Measurements from ENCODE around the gene BRAF.
A peak's percentile ranks its signal among the peaks of the same experiment; 100 is the strongest.
"Not testable (repeated sequence)": the region's sequence is repeated elsewhere in the genome, so short reads cannot be mapped to it uniquely, and the experiment has no call there.

BRAF gene

DNA sequence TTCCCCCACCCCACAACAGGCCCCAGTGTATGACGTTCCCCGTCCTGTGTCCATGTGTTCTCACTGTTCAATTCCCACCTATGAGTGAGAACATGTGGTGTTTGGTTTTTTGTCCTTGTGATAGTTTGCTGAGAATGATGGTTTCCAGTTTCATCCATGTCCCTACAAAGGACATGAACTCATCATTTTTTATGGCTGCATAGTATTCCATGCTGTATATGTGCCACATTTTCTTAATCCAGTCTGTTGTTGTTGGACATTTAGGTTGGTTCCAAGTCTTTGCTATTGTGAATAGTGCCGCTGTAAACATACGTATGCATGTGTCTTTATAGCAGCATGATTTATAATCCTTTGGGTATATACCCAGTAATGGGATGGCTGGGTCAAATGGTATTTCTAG lies 216.0 kb downstream of the BRAF start:
- not testable (repeated sequence) for DNase-seq, H3K27me3 Mint-ChIP-seq, H3K27ac Mint-ChIP-seq, ATAC-seq, H3K4me3 Mint-ChIP-seq, H3K4me1 Mint-ChIP-seq, H3K9me3 Mint-ChIP-seq
- peaks cover 38% of the 10 kb centered on the region for H3K36me3 Mint-ChIP-seq (ENCODE audit: low read depth)

DNA sequence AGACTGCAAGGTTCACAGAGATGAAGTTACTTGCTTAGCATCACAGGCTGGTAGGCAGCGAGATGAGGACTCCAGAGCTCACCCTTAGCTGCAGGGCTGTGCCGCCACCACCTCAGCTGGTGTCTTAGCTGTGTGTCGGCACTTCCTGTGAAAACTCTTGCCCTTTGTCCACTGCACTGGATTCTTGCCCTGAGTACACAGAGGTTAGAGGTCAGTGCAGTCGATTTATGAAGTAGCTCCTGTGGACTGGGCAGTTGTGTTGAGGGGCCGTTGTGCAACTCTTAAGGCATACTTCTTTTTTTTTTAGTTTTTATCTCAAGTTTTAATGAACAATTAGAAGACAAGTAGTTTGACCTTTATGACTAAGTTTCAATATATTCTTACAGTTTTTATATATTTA lies 217.6 kb downstream of the BRAF start:
- Mint-ChIP-seq H3K4me1 (no peaks in the 10 kb centered on the region), H3K9me3 (no peaks in the 10 kb centered on the region)
- ATAC-seq, result no peak

DNA sequence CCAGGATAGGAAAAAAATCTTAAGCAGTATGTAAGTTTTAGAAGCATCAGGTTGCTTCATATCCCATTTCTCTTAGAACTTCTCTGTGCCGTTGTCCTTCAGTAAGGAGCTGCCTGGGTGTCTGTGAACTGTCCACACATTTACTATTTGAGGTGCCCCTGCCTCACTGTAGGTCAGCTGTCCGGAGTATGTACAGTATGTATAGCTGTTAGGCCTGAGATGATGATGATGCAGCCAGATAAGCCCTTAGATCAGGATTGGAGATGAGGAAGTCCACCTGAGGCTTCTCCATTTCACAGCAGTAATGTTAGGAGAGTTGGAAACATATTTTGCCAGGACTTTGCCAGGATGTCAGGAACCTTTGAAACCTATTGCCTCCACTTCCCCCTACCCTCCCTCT lies 220.5 kb downstream of the BRAF start:
- ATAC-seq, result no peak
- DNase-seq, result no peak
- peaks cover 32% of the 10 kb centered on the region for H3K36me3 Mint-ChIP-seq (ENCODE audit: low read depth)
- no peak overlapping the region for H3K27ac Mint-ChIP-seq
- H3K4me3 Mint-ChIP-seq, result no peak overlapping the region
- peaks cover 8% of the 10 kb centered on the region for H3K4me1 Mint-ChIP-seq
- no peaks in the 10 kb centered on the region for H3K27me3 Mint-ChIP-seq
- no peaks in the 10 kb centered on the region for H3K9me3 Mint-ChIP-seq

More for the DNA sequence above, 217.6 kb downstream of the BRAF start:
- H3K27ac Mint-ChIP-seq, result no peak overlapping the region
- no peak for DNase-seq
- no peaks in the 10 kb centered on the region for H3K27me3 Mint-ChIP-seq
- peaks cover 35% of the 10 kb centered on the region for H3K36me3 Mint-ChIP-seq (ENCODE audit: low read depth)
- H3K4me3 Mint-ChIP-seq, result no peak overlapping the region

DNA sequence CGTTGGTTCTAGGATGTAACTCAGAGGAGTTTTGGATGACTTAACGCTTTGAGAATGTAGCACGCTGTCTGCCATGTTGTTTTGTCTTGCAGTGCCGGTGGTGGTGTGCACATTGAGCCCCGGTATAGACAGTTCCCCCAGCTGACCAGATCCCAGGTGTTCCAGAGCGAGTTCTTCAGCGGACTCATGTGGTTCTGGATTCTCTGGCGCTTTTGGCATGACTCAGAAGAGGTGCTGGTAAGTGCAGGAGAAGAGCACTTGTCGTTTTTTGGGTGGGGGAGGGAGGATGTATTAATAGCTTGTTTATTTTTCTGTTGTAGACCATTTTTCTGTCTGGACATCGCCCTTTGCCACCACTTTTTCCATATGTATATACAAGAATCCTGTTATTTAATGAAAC lies 222.0 kb downstream of the BRAF start:
- no peaks in the 10 kb centered on the region for H3K9me3 Mint-ChIP-seq
- ATAC-seq (no peak), DNase-seq (no peak)
- no peak overlapping the region for H3K27ac Mint-ChIP-seq
- H3K4me1 Mint-ChIP-seq, result peaks cover 19% of the 10 kb centered on the region
- peaks cover 33% of the 10 kb centered on the region for H3K36me3 Mint-ChIP-seq (ENCODE audit: low read depth)
- H3K4me3 Mint-ChIP-seq, result no peak overlapping the region
- no peaks in the 10 kb centered on the region for H3K27me3 Mint-ChIP-seq

DNA sequence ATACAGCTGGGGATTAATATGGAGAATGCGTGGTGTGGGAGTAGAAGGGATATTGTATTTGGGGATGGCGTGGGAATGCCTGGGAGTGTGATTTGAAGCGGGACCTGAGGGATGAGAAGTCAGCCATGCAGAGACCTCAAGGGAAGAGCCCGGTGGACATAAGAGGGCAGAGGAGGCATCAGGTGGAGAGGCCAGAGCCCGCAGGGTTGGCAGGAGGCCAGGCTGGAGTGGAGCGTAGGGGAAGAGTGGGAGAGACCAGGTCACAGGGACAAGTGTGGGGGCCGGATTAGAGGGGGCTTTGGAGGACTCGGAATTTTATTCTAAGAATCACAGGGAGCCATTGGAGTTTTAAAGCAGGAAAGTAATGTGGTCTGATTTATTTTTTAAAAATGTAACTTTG lies 226.3 kb downstream of the BRAF start:
- Mint-ChIP-seq H3K4me1 (peaks cover 36% of the 10 kb centered on the region), H3K4me3 (peak overlapping the region; percentile 99), H3K27me3 (no peaks in the 10 kb centered on the region), H3K27ac (peak overlapping the region; percentile 99), H3K9me3 (no peaks in the 10 kb centered on the region), H3K36me3 (ENCODE audit: low read depth) (peaks cover 16% of the 10 kb centered on the region)
- no peak for ATAC-seq
- no peak for DNase-seq

DNA sequence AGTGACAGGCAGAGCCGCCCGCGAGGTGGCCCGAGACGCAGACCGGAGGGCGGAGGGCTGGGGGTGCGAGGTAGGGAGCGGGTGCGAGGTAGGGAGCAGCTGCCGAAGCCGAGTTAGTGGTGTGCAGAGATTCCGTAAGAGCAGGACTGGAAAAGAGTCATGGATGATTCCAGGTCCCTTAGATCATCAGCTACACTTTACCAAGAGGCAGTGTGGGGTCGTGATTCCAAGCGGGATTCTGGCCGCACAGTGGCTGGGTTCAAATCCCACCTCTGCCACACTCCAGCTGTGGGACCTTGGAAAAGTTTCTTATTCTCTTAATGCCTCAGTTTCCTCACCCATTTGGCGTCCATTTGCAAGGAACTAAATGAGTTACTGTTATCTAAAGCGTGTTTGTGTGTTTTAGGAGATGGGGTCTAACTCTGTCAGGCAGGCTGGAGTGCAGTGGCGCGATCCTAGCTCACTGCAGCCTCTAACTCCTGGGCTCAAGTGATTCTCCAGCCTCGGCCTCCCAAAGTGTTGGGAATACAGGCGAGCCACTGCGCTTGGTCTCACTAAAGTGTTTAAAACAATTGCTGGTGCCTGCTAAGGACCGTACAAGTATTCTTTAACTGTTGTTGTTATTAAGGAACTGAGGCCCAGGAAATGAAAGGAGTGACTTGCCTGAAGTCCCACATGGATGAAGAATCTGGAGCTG lies 227.1 kb downstream of the BRAF start:
- Mint-ChIP-seq H3K36me3 (ENCODE audit: low read depth) (peaks cover 14% of the 10 kb centered on the region), H3K27me3 (no peaks in the 10 kb centered on the region), H3K4me1 (peaks cover 44% of the 10 kb centered on the region), H3K9me3 (no peaks in the 10 kb centered on the region), H3K4me3 (peak overlapping the region; percentile 99), H3K27ac (peak overlapping the region; percentile 99)
- DNase-seq, result no peak
- ATAC-seq, result no peak

DNA sequence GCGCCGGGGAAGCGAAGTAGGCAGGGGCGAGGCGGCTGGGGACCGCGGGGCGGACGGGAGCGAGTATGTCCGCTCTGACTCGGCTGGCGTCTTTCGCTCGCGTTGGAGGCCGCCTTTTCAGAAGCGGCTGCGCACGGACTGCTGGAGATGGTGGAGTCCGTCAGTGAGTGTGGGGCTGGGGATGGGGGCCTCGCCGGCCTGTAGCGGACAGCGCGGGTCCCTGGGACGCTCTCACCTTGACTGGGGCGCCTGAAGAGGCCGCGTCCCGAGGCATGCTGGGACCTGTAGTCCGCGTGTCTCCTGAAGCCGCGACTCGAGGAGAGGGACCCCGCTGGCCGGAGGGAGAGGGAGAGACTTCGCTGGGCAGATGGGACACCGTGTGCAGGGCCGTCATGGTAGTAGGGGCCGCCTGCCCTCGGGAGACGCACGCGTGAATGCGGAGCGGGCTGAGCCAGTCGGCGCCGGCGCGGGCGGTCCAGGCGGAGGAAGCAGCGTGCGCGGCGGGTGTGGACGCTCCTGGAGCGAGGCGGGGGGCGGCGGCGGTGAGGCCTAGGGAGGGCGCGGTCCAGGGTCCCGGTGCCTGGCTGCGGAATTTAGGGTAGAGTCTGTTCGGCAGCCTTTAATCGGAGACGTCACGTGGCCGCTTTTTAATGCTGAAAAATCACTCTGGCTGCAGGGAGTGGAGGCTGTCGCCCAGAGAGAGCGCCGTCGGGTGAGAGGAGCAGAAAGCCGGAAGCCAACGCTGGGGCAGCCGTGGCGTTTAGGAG lies 227.9 kb downstream of the BRAF start, which contains the start of gene NDUFB2:
NDUFB2 (plus strand) TSS at position 29 of the 767 bp plus-strand sequence; CDS start at position 66, 37 bp downstream.
- H3K4me1 Mint-ChIP-seq, result peaks cover 46% of the 10 kb centered on the region
- H3K27me3 Mint-ChIP-seq, result no peaks in the 10 kb centered on the region
- DNase-seq, result peak; percentile 75
- H3K9me3 Mint-ChIP-seq, result no peaks in the 10 kb centered on the region
- H3K36me3 Mint-ChIP-seq (ENCODE audit: low read depth), result peaks cover 17% of the 10 kb centered on the region
- peak; percentile 90 for ATAC-seq
- H3K4me3 Mint-ChIP-seq, result peak within 1 kb of the TSS; percentile 99
- H3K27ac Mint-ChIP-seq, result peak within 1 kb of the TSS; percentile 99

DNA sequence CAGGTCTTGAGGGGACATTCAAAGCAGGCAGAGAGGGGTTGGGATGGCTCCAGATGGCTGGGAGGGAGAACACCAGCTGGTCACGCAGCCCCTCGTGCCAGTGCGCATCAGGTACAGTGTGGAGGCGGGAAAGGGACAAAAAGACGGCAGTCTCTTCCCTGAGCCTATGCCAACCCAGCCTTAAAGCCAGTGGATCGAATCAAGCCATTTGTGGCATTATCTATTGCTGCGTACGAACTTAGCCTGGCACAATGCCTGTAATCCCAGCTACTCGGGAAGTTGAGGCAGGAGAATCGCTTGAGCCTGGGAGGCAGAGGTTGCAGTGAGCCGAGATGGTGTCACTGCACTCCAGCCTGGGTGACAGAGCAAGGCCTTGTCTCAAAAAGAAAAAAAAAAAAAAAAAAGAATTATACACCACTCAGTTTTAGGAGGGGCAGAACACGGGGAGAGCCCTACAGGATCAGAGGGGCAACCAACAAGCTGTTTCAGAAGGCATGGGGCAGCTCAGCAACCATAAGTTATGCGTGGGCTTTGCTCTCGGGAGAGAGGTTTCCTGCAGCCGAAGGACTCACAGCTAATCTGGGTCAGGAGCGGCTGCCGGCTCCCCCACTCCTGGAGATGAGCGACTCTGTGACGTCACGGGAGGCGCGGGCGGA lies 228.6 kb downstream of the BRAF start:
- no peaks in the 10 kb centered on the region for H3K9me3 Mint-ChIP-seq
- peaks cover 17% of the 10 kb centered on the region for H3K36me3 Mint-ChIP-seq (ENCODE audit: low read depth)
- peak overlapping the region; percentile 99 for H3K27ac Mint-ChIP-seq
- no peak for ATAC-seq
- H3K4me1 Mint-ChIP-seq, result peaks cover 46% of the 10 kb centered on the region
- peak overlapping the region; percentile 99 for H3K4me3 Mint-ChIP-seq
- peak; percentile 97 for DNase-seq
- no peaks in the 10 kb centered on the region for H3K27me3 Mint-ChIP-seq

DNA sequence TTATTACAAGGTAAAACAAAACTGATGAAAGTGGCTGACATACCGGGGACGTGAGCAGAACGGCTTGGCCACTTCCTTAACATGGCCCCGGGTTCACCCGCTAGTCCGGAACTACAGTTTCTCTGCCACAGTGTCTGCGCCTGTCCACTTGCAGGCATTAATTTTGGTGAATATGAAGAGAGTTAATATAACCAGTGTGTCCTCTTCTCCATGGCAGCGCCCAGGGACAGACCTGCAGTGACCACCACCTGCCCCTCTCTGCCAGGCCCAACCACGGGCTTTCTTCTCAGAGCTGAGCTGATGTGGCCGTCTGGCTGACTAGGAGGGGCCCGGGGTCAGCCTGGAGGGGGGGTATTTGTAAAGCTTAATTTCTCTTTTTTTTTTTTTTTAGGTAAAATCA lies 229.3 kb downstream of the BRAF start:
- DNase-seq (no peak), ATAC-seq (no peak)
- no peaks in the 10 kb centered on the region for H3K9me3 Mint-ChIP-seq
- H3K27me3 Mint-ChIP-seq, result no peaks in the 10 kb centered on the region
- H3K27ac Mint-ChIP-seq, result no peak overlapping the region
- peaks cover 44% of the 10 kb centered on the region for H3K4me1 Mint-ChIP-seq
- H3K36me3 Mint-ChIP-seq (ENCODE audit: low read depth), result peaks cover 17% of the 10 kb centered on the region
- no peak overlapping the region for H3K4me3 Mint-ChIP-seq

DNA sequence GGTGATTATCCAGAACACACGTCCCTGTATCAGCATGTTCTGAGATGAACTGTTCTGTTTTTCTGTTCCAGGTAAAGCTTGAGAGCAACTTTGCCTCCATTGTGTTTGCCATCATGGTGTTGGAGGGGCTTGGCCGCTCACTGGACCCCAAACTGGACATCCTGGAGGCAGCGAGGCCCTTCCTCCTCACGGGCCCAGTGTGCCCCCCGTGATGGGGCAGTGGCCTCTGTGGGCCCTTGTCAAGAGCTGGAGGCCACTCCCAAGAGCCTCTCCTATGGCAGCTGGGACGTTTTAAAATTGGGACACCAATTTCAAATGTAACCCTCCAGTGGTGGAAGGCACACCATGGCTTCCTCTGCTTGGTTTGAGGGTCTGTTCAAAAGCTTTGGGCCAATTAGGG lies 230.1 kb downstream of the BRAF start:
- Mint-ChIP-seq H3K4me1 (peaks cover 42% of the 10 kb centered on the region), H3K27ac (no peak overlapping the region), H3K27me3 (no peaks in the 10 kb centered on the region), H3K36me3 (ENCODE audit: low read depth) (peaks cover 15% of the 10 kb centered on the region), H3K4me3 (no peak overlapping the region), H3K9me3 (no peaks in the 10 kb centered on the region)
- ATAC-seq (no peak), DNase-seq (no peak)

DNA sequence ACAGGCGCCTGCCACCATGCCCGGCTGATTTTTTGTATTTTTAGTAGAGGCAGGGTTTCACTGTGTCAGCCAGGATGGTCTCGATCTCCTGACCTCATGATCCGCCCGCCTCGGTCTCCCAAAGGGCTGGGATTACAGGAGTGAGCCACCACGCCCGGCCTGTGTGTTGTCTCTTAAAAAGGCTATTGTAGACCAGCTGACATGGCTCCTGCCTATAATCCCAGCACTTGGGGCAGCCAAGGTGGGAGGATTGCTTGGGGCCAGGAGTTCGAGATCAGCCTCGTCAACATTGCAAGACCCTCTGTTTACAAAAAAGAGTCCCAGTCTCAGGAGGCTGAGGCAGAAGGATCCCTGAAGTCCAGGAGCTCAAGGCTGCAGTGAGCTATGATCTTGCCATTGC lies 230.9 kb downstream of the BRAF start:
- DNase-seq, H3K4me3 Mint-ChIP-seq, H3K9me3 Mint-ChIP-seq, ATAC-seq, H3K27ac Mint-ChIP-seq, H3K27me3 Mint-ChIP-seq: not testable (repeated sequence)
- Mint-ChIP-seq H3K36me3 (ENCODE audit: low read depth) (peaks cover 15% of the 10 kb centered on the region), H3K4me1 (peaks cover 36% of the 10 kb centered on the region)

DNA sequence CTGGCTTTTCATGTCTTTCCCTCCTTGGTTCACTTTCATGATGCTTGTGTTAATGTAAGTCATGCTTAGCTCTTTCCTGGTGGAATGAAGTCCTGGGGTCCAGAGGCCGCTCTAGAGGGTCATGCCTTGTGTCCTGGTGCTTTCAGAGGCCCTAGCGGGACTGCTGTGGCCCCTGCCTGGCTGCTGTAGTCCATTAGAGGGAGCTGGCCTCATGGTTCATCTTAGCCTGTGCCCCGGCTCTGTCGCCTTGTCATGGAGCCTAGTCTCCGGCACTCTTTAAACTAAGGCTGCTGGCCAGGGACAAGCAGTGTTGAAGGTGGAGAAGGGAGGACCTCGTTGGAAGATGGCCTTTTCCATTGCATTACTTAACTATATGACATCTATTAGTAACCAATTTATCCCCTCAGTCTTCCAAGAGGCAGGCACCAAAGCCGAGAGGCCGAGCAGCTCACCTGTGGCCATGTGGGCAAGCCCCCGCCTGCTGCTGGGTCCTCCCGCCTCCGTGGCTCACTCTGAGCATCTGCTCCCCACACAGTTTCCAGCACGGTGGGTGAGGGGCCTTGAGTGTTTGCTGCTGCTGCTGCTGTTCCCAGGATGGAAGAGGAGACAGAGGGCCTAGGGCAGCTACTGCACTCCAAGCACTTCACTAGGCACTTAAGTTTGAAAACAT lies 233.2 kb downstream of the BRAF start:
- Mint-ChIP-seq H3K27me3 (no peaks in the 10 kb centered on the region), H3K4me3 (no peak overlapping the region), H3K36me3 (ENCODE audit: low read depth) (peaks cover 9% of the 10 kb centered on the region), H3K27ac (no peak overlapping the region), H3K9me3 (no peaks in the 10 kb centered on the region), H3K4me1 (peaks cover 18% of the 10 kb centered on the region)
- no peak for ATAC-seq
- no peak for DNase-seq

DNA sequence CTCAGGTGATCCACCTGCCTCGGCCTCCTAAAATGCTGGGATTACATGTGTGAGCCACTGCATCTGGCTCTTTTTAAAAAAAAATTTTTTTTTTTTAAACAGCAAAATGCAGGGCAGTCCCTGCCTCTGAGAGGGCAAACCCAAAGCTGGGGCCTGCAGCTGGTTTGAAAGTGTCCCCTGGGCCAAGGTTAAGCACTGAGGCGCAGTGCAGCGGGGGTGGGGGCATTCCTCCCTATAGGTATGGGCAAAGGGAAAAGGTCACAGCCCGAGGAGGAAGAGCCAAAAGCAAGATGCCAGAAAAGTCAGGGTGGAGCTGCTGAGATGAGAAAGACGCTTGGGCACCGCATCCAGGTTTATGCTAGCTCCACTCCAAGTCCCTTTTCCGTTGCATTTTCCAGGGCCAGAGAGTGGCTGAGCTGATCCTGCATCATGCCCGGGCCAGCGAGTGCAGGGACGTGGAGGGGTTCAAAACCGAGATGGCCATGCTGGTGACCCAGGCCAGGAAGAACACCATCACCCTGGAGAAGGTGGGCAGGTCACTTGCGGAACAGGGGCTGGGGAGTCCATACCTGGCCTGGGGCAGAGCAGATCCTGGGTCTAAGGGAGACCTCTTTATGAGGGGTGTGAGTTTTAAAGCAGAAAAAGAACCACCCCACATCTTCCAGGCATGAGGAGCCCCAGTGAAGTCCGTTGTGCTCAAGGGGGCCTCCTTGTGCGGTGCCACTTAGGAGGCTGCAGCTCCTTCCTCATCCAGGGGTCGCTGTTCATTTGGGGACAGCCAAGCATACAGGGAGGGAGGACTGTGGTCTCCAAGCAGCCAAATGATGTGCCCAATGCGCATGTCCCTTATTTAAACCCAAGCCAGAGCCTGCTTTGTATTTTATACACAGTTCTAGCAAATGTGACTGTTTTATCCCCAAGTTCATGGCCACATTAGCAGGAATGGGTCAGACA lies 235.3 kb downstream of the BRAF start:
- H3K36me3 Mint-ChIP-seq (ENCODE audit: low read depth), result peaks cover 13% of the 10 kb centered on the region

More for the DNA sequence above, 235.3 kb downstream of the BRAF start:
- Mint-ChIP-seq H3K4me1 (peaks cover 9% of the 10 kb centered on the region), H3K27ac (no peak overlapping the region), H3K9me3 (no peaks in the 10 kb centered on the region), H3K4me3 (no peak overlapping the region), H3K27me3 (no peaks in the 10 kb centered on the region)
- DNase-seq (no peak), ATAC-seq (no peak)
